NCI-H1436 treated with DMSO at 0.1 percent for 48 hours (cell line): Measurements from ENCODE around the gene XAB2.

ENCODE experiments used
- DNase-seq: peaks from one replicate; lab custom pipeline; 2025; lab: John Stamatoyannopoulos, UW

XAB2 gene

GRCh38 chr19:7611541-7612279 is 17.6 kb downstream of the XAB2 start:
- DNase-seq = no peak

DNA sequence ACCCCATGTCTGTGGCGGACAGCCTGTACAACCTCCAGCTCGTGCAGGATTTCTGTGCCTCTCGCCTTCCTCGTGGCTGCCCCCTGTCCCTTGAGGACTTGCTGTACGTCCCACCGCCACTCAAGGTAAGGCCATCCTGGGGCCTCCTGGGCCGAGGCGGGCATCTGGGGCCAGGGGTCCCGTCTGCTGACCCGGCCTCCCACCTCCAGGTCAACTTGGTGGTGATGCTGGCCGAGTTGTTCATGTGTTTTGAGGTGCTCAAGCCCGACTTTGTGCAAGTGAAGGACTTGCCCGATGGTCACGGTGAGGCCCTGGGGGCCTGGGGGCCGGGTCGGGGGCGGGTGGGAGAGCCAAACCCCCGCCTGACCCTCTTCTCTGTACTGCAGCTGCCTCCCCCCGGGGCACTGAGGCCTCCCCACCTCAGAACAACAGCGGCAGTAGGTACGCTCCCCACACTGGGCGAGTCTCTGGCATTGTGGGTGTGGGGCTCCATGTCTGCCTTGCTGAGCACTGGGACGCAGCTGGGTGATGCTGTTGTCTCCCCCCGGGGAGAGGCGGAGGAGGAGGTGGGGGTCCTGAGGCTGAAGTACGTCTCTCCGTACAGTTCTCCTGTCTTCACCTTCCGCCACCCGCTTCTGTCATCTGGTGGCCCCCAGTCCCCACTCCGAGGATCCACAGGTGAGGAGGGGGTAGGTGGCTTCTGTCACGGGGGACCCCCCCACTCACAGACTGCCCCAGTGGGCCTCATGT is 18.7 kb downstream of the XAB2 start:
- DNase-seq = no peak

- no peak for DNase-seq
These were observed 21.3 kb downstream of the XAB2 start for GRCh38 chr19:7607874-7608560.

DNA sequence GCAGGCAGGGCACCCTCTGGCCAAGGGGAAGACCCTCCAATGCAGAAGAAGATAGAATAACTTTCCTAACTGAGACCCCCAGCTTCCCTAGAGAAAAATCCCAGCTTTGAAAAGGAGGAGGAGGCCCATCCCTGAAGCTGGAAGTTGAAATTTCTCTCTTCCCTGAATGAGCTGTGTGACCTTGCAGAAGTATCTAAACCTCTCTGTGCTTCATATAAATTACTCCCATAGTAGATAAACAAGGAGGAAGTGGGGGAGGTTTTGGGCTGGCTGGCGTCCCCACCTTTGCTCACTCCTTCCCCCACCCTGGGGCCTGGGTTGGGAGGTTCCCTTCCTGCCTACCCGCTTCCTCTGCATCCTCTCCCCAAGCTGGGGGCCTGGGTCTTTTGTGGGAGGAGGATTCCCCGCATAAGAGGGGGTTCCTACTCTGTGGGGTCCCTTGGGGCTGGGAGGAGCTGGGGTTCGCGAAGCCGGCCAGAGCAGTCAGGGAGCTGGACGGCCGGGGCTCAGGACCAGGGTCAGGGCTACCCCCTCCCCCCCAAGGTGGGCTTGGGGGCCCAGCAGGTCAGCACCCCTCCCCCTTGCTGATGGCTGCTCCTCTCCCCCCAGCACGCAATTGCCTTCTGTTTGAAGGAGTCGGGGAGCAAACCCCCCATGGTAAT is 22.0 kb downstream of the XAB2 start:
- DNase-seq = no peak

- no peak for DNase-seq
These were observed 23.1 kb downstream of the XAB2 start for GRCh38 chr19:7606289-7606688.

GRCh38 chr19:7605490-7606222 is 23.7 kb downstream of the XAB2 start:
- no peak for DNase-seq

- DNase-seq = no peak
These were observed 25.4 kb downstream of the XAB2 start for GRCh38 chr19:7603919-7604318.

DNA sequence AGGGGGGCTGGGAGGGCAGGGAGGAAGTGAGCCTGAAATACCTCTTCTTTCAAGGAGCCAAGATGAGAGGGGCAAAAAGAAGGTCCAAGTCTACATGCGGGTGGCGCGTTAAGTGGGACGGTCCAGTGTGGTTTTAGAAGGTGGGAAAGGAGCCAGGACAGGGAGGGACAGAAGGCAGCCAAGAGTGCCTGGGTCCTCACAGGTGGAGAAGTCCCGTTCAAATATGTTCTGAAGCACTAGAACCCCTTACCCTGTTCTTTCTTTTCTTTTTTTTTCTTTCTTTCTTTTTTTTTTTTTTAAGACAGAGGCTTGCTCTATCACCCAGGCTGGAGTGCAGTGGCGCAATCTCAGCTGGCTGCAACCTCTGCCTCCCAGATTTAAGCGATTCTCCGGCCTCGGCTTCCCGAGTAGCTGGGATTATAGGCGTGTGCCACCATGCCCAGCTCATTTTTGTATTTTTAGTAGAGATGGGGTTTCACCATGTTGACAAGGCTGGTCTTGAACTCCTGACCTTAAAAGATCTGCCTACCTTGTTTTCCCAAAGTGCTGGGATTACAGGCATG is 26.3 kb downstream of the XAB2 start:
- DNase-seq = no peak

DNA sequence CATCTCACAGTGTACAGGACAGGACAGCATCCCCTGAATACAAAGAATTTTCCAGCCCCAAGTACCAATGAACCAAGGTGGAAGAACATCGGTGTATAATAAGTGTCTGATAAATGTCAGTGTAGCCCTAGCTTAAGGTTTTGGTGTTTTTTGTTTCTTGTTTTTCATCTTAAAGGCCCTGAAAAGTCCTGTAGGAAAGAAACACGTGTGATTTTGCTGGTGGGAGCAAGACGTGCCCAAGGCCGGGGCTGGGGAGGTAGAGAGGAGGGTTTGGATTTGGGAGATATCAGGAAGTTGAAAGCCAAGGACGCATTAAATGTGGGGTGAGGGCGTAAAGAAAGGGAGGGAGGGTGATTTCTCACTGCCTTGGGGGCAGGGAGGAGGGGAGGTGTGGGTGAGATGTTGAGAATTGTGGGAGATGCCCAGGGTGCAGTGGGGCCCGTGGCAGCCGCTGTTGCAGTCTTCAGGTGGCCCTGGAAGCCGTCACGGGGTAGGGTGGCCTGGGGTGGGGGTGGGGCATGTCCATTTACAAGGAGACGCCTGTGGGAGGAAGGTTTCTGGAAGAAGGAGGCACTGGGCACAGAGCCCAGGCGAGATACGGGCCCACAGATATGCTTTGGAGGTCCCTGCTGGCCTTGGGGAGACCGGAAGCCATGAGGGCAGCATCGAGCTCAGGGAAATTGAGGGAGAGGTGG is 27.0 kb downstream of the XAB2 start:
- no peak for DNase-seq

- no peak for DNase-seq
These were observed 28.6 kb downstream of the XAB2 start for GRCh38 chr19:7600721-7601120.

DNA sequence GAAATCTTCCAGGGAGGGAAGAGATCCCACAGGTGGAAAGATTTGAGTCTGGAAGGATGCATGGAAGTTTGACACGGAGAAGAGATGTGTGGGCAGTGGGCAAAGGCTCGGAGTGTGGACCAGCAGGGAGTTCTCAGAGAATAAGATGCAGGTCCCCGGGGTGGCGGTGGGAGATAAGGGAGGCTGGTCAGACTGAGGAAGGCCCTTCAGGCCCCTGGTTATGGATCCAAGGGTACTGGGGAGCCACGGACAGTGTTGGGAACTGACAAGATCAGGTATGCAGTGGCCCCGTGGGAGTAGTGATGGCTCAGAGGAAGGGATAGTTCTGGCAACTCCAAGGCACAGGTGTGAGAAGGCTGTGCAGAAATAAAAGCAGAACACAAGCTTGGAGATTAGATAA is 31.2 kb downstream of the XAB2 start:
- DNase-seq = no peak

DNA sequence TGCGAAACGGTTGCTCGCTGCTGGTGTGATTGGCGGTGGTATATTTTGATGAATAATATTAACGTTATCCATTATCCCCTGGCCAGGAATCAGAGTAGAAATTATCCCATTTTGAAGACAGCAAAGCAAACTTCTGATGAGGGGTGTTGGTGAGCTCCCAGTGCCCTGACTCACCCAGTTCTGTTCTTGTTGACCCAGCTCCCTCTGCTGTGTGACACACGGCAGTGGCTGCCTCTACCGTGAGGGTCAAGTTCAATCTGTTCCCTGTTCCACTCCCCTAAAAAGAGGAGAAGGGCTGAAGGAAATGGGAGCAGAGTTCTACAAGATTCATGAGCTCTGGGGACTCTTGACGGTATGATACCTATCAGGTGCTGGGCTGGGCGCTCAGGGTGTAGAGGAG is 31.7 kb downstream of the XAB2 start:
- DNase-seq = no peak

- DNase-seq = no peak
These were observed 33.0 kb downstream of the XAB2 start for GRCh38 chr19:7596211-7596937.

DNA sequence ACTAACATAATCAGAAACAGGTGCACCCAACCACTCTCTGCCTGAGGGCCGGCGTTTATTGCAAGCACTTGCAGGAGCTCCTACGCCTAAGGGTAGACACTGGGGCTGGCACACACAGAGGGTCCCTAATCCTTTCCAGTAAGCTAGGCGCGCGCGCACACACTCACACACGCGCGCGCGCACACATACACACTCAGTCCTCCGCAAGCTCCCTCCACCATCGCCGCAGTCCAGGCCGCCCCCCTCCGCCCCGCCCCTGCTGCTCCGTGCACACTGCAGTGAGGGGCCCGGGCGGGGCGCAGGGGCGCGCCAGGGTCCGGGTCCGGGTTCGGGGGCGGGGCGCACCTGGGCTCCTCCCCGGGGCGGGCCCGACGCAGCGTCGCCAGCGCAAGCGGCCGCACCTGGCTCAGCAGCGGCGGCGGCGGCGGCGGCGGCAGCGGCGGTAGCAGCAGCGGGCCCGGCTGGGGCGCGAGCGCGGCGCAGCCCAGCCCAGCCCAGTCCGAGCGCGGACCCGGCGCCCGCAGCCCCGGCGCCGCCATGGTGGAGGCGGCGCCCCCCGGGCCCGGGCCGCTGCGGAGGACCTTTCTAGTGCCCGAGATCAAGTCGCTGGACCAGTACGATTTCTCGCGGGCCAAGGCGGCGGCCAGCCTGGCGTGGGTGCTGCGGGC is 33.7 kb downstream of the XAB2 start, which contains the start of gene CAMSAP3:
Gene CAMSAP3 (plus strand): TSS at position 398 of the 668 bp plus-strand sequence. CDS start 140 bp downstream, at position 538.
- DNase-seq = peak; percentile 25

DNA sequence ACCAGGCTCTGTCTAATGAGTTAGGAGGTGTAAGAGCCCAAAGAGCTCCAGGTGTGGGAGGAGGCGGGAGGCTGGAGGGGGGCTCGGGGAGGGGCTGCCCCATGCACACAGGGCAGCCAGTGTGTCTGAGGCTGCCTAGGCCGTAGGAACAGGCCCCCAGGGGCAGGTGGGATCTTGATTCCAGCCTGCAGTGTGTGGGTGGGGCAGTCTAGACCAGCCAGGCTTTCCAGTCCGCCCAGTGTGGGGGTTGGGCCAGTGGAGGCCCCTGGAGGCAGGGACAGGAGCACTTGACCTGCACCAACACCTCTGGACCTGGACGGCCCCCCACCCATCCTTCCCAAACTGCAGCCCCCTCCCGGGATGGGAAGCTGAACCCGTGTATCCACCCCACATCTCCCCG is 39.1 kb downstream of the XAB2 start:
- no peak for DNase-seq

DNA sequence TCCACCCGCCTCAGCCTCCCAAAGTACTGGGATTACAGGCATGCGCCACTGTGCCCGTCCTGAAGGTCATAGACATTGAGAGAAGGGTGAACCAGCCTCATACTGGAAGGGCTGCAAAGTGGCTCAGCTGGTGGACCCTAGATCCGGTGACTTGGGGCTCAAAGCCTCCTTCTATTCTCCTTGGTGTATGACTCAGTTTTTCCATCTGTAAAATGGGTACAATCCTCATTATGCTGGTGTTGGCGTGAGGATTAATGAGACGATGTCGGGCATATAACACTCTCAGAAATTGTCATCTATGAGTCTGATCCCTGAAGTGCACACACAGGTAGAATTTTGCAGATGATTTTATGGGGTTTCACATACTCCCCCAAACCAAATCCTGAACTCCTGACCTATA is 39.5 kb downstream of the XAB2 start:
- no peak for DNase-seq

GRCh38 chr19:7582446-7582845 is 46.9 kb downstream of the XAB2 start:
- no peak for DNase-seq

DNA sequence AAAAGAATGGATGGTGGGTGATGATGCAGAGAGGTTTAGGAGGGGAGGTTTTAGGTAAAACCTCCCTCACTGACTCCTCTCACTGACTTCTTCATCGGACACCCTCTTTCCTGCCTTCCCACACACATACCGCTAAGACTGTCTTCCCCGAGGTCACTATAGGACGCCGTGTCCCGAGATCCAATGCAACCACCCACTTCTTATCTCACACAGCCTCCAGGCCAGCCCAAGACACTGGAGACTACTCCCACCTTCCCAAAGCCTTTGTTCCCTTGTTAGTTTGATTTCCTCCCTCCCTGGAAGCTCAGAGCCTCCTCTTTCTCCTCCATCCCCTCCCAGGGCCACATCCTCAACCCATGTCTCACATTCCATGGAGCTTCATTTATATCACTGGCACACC is 50.2 kb downstream of the XAB2 start:
- DNase-seq = no peak

DNA sequence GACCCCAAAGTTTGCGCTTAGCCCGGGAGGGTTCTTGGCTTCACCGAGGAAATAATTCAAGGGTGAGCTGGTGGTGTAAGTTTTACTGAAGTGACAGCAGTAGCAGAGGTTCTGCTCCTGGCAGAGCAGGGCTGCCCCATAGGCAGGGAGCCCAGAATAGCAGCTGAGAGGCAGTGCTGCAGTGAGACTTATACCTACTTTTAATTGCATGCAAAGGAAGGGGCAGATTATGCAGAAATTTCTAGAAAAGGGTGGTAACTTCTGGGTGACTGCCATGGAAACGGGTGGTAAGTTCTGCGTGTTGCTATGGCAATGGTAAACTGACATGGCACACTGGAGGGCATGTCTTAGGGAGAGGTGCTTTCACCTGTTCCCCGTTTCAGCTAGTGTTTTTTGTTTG is 51.2 kb downstream of the XAB2 start:
- no peak for DNase-seq
